ENCODE measurements around the gene BICD2.

BICD2 gene

GRCh38 chr9:92709240-92709639 lies 55.4 kb downstream of the BICD2 start:
- no peak overlapping the region for H3K27ac ChIP-seq (ENCODE audit: low read depth, low read length)
- no peaks in the 10 kb centered on the region for H3K9me3 ChIP-seq (ENCODE audit: control insufficient read depth, insufficient read depth, low read length)
- H3K4me1 ChIP-seq (ENCODE audit: control insufficient read depth, insufficient read depth, low read length) = no peaks in the 10 kb centered on the region
- no peaks in the 10 kb centered on the region for H3K27me3 ChIP-seq (ENCODE audit: control insufficient read depth, insufficient read depth, low read length)
- no peak overlapping the region for H3K4me3 ChIP-seq (ENCODE audit: low read depth, low read length)
- no peak overlapping the region for H3K9ac ChIP-seq (ENCODE audit: low read depth, low read length)
- H3K36me3 ChIP-seq (ENCODE audit: control insufficient read depth, insufficient read depth, low read length) = peaks cover 47% of the 10 kb centered on the region

GRCh38 chr9:92707530-92707929 lies 57.1 kb downstream of the BICD2 start:
- H3K27ac ChIP-seq (ENCODE audit: low read depth, low read length) = no peak overlapping the region
- H3K27me3 ChIP-seq (ENCODE audit: control insufficient read depth, insufficient read depth, low read length) = no peaks in the 10 kb centered on the region
- no peak overlapping the region for H3K9ac ChIP-seq (ENCODE audit: low read depth, low read length)
- no peak overlapping the region for H3K4me3 ChIP-seq (ENCODE audit: low read depth, low read length)
- peaks cover 30% of the 10 kb centered on the region for H3K36me3 ChIP-seq (ENCODE audit: control insufficient read depth, insufficient read depth, low read length)
- no peaks in the 10 kb centered on the region for H3K9me3 ChIP-seq (ENCODE audit: control insufficient read depth, insufficient read depth, low read length)
- H3K4me1 ChIP-seq (ENCODE audit: control insufficient read depth, insufficient read depth, low read length) = no peaks in the 10 kb centered on the region

- no peak overlapping the region for H3K27ac ChIP-seq (ENCODE audit: low read depth, low read length)
- no peak overlapping the region for H3K4me3 ChIP-seq (ENCODE audit: low read depth, low read length)
- peaks cover 19% of the 10 kb centered on the region for H3K36me3 ChIP-seq (ENCODE audit: control insufficient read depth, insufficient read depth, low read length)
These were observed 58.3 kb downstream of the BICD2 start for GRCh38 chr9:92706218-92706940.

GRCh38 chr9:92704528-92704927 lies 60.1 kb downstream of the BICD2 start:
- Histone ChIP-seq H3K9me3 (ENCODE audit: control insufficient read depth, insufficient read depth, low read length) (no peaks in the 10 kb centered on the region), H3K27me3 (ENCODE audit: control insufficient read depth, insufficient read depth, low read length) (no peaks in the 10 kb centered on the region), H3K4me3 (ENCODE audit: low read depth, low read length) (no peak overlapping the region), H3K9ac (ENCODE audit: low read depth, low read length) (no peak overlapping the region), H3K4me1 (ENCODE audit: control insufficient read depth, insufficient read depth, low read length) (no peaks in the 10 kb centered on the region), H3K36me3 (ENCODE audit: control insufficient read depth, insufficient read depth, low read length) (peaks cover 3% of the 10 kb centered on the region; the same call in 1 of the 2 replicates), H3K27ac (ENCODE audit: low read depth, low read length) (no peak overlapping the region)

More at GRCh38 chr9:92706218-92706940, 58.3 kb downstream of the BICD2 start:
- no peak overlapping the region for H3K9ac ChIP-seq (ENCODE audit: low read depth, low read length)
- no peaks in the 10 kb centered on the region for H3K9me3 ChIP-seq (ENCODE audit: control insufficient read depth, insufficient read depth, low read length)
- H3K4me1 ChIP-seq (ENCODE audit: control insufficient read depth, insufficient read depth, low read length) = no peaks in the 10 kb centered on the region
- no peaks in the 10 kb centered on the region for H3K27me3 ChIP-seq (ENCODE audit: control insufficient read depth, insufficient read depth, low read length)

- Histone ChIP-seq H3K9me3 (ENCODE audit: control insufficient read depth, insufficient read depth, low read length) (0 out of 2 replicates have a peak, but pooled peaks cover 6% of the 10 kb centered on the region), H3K27me3 (ENCODE audit: control insufficient read depth, insufficient read depth, low read length) (no peaks in the 10 kb centered on the region), H3K4me1 (ENCODE audit: control insufficient read depth, insufficient read depth, low read length) (no peaks in the 10 kb centered on the region), H3K4me3 (ENCODE audit: low read depth, low read length) (no peak overlapping the region), H3K9ac (ENCODE audit: low read depth, low read length) (no peak overlapping the region), H3K27ac (ENCODE audit: low read depth, low read length) (no peak overlapping the region), H3K36me3 (ENCODE audit: control insufficient read depth, insufficient read depth, low read length) (no peaks in the 10 kb centered on the region)
These were observed 68.0 kb downstream of the BICD2 start for GRCh38 chr9:92696619-92697018.

DNA sequence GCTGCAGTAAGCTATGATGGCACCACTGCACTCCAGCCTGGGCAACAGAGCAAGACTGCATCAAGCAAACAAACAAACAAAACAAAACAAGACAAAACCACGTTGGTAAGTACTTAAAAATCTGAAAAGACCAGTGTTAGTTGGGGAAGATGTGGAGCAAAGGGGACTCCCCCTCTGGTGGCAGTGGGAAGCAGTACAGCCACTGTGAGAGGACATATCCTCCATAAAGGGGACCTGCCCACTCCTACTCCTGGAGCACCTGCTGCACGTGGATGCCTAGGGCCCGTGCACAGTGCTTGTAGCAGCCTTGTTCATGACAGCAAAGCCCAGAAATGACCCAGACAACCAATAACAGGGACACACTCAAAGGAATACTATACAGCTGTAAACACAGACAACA lies 77.7 kb downstream of the BICD2 start:
- Histone ChIP-seq H3K36me3 (ENCODE audit: control insufficient read depth, insufficient read depth, low read length) (no peaks in the 10 kb centered on the region), H3K9ac (ENCODE audit: low read depth, low read length) (no peak overlapping the region), H3K9me3 (ENCODE audit: control insufficient read depth, insufficient read depth, low read length) (no peaks in the 10 kb centered on the region)

DNA sequence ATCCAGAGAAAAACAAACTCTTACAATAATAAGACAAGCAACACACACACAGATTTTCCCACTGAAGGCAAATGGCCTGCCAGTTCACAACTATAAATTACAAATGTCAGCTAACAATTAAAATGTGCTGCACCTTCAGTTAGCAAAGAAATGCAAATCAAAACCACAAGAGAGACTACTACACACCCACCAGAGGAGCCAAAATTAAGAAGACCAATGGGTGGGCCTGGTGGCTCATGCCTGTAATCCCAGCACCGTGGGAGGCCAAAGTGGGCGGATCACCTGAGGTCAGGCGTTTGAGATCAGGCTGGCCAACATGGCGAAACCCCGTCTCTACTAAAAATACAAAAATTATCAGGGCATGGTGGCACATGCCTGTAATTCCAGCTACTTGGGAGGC lies 79.6 kb downstream of the BICD2 start:
- Histone ChIP-seq H3K9me3 (ENCODE audit: control insufficient read depth, insufficient read depth, low read length) (no peaks in the 10 kb centered on the region), H3K27ac (ENCODE audit: low read depth, low read length) (no peak overlapping the region), H3K9ac (ENCODE audit: low read depth, low read length) (no peak overlapping the region), H3K36me3 (ENCODE audit: control insufficient read depth, insufficient read depth, low read length) (no peaks in the 10 kb centered on the region), H3K27me3 (ENCODE audit: control insufficient read depth, insufficient read depth, low read length) (no peaks in the 10 kb centered on the region), H3K4me3 (ENCODE audit: low read depth, low read length) (no peak overlapping the region), H3K4me1 (ENCODE audit: control insufficient read depth, insufficient read depth, low read length) (peaks cover under 1% of the 10 kb centered on the region; the same call in 1 of the 2 replicates)

More for the DNA sequence above, 77.7 kb downstream of the BICD2 start:
- H3K27ac ChIP-seq (ENCODE audit: low read depth, low read length) = no peak overlapping the region
- H3K4me3 ChIP-seq (ENCODE audit: low read depth, low read length) = no peak overlapping the region
- no peaks in the 10 kb centered on the region for H3K27me3 ChIP-seq (ENCODE audit: control insufficient read depth, insufficient read depth, low read length)
- H3K4me1 ChIP-seq (ENCODE audit: control insufficient read depth, insufficient read depth, low read length) = no peaks in the 10 kb centered on the region

- Histone ChIP-seq H3K27ac (ENCODE audit: low read depth, low read length) (no peak overlapping the region), H3K36me3 (ENCODE audit: control insufficient read depth, insufficient read depth, low read length) (no peaks in the 10 kb centered on the region), H3K4me3 (ENCODE audit: low read depth, low read length) (no peak overlapping the region), H3K27me3 (ENCODE audit: control insufficient read depth, insufficient read depth, low read length) (no peaks in the 10 kb centered on the region), H3K9ac (ENCODE audit: low read depth, low read length) (no peak overlapping the region), H3K4me1 (ENCODE audit: control insufficient read depth, insufficient read depth, low read length) (peaks cover 11% of the 10 kb centered on the region; the same call in 1 of the 2 replicates), H3K9me3 (ENCODE audit: control insufficient read depth, insufficient read depth, low read length) (no peaks in the 10 kb centered on the region)
These were observed 82.4 kb downstream of the BICD2 start for GRCh38 chr9:92682269-92682668.

GRCh38 chr9:92680166-92681119 lies 84.2 kb downstream of the BICD2 start:
- peaks cover 11% of the 10 kb centered on the region; the same call in 1 of the 2 replicates for H3K4me1 ChIP-seq (ENCODE audit: control insufficient read depth, insufficient read depth, low read length)
- no peaks in the 10 kb centered on the region for H3K9me3 ChIP-seq (ENCODE audit: control insufficient read depth, insufficient read depth, low read length)
- no peaks in the 10 kb centered on the region for H3K36me3 ChIP-seq (ENCODE audit: control insufficient read depth, insufficient read depth, low read length)
- no peak overlapping the region for H3K27ac ChIP-seq (ENCODE audit: low read depth, low read length)
- H3K27me3 ChIP-seq (ENCODE audit: control insufficient read depth, insufficient read depth, low read length) = no peaks in the 10 kb centered on the region
- H3K4me3 ChIP-seq (ENCODE audit: low read depth, low read length) = no peak overlapping the region
- no peak overlapping the region for H3K9ac ChIP-seq (ENCODE audit: low read depth, low read length)

GRCh38 chr9:92679413-92680165 lies 85.0 kb downstream of the BICD2 start:
- no peak overlapping the region for H3K27ac ChIP-seq (ENCODE audit: low read depth, low read length)
- H3K27me3 ChIP-seq (ENCODE audit: control insufficient read depth, insufficient read depth, low read length) = no peaks in the 10 kb centered on the region
- no peaks in the 10 kb centered on the region for H3K36me3 ChIP-seq (ENCODE audit: control insufficient read depth, insufficient read depth, low read length)
- peaks cover 11% of the 10 kb centered on the region; the same call in 1 of the 2 replicates for H3K4me1 ChIP-seq (ENCODE audit: control insufficient read depth, insufficient read depth, low read length)
- H3K9me3 ChIP-seq (ENCODE audit: control insufficient read depth, insufficient read depth, low read length) = no peaks in the 10 kb centered on the region
- H3K9ac ChIP-seq (ENCODE audit: low read depth, low read length) = no peak overlapping the region
- H3K4me3 ChIP-seq (ENCODE audit: low read depth, low read length) = no peak overlapping the region

Data from HUES48 (cell line).